DND-41 (cell line): Measurements from ENCODE around the gene DVL2.

ENCODE experiments used
- ATAC-seq: fragments of 200-7000 bp; cut with Tn5 transposase; 3 replicates; pipeline ENCODE4 v1.9.1; 2021; ENCODE audit warnings: low read depth; ENCODE audit not compliant: insufficient read depth
- DNase-seq: peaks from one replicate; pipeline ENCODE4 v3.0.0-alpha.2; 2020
- H2AFZ ChIP-seq: 2 replicates; pipeline ENCODE4 v1.6.0; 2012; ENCODE audit warnings: low read depth, low read length
- H3K27ac ChIP-seq: 2 replicates; pipeline ENCODE4 v1.5.1; 2012; ENCODE audit warnings: low read length, inconsistent platforms
- H3K27me3 ChIP-seq: fragments of 200-600 bp; sonication (generic); 2 replicates; pipeline ENCODE4 v1.6.0; 2012; ENCODE audit warnings: low read length, mild to moderate bottlenecking, inconsistent platforms; ENCODE audit not compliant: insufficient read depth, poor library complexity
- H3K36me3 ChIP-seq: 2 replicates; pipeline ENCODE4 v1.5.1; 2012; ENCODE audit warnings: low read length, inconsistent platforms; ENCODE audit not compliant: insufficient read depth
- H3K4me1 ChIP-seq: 2 replicates; pipeline ENCODE4 v1.5.1; 2012; ENCODE audit warnings: mild to moderate bottlenecking, low read length; ENCODE audit not compliant: insufficient read depth
- H3K4me2 ChIP-seq: 2 replicates; pipeline ENCODE4 v1.6.0; 2012; ENCODE audit warnings: mild to moderate bottlenecking, moderate library complexity, low read length, inconsistent platforms; ENCODE audit not compliant: insufficient read depth
- H3K4me3 ChIP-seq, 2 experiments: fragments of 200-600 bp in 1 of 2; shearing (Covaris generic) in 1 of 2; 2 replicates each; pipeline ENCODE4 v1.5.1; 2012 to 2016; ENCODE audit warnings: inconsistent platforms in 2 of 2, low read length in 2 of 2, mild to moderate bottlenecking in 2 of 2, low read depth in 1 of 2, moderate library complexity in 1 of 2
- H3K79me2 ChIP-seq: 2 replicates; pipeline ENCODE4 v1.6.0; 2012; ENCODE audit warnings: low read length, inconsistent platforms; ENCODE audit not compliant: insufficient read depth
- H3K9ac ChIP-seq: 2 replicates; pipeline ENCODE4 v1.6.0; 2012; ENCODE audit warnings: low read depth, mild to moderate bottlenecking, inconsistent platforms, low read length, moderate library complexity
- H3K9me3 ChIP-seq: 2 replicates; pipeline ENCODE4 v1.5.1; 2012; ENCODE audit warnings: low read length, moderate library complexity, mild to moderate bottlenecking, inconsistent platforms; ENCODE audit not compliant: insufficient read depth, severe bottlenecking
- H4K20me1 ChIP-seq: 2 replicates; pipeline ENCODE4 v1.6.0; 2012; ENCODE audit warnings: low read length; ENCODE audit not compliant: insufficient read depth
- EZH2 ChIP-seq: IDR thresholded peaks from 3 replicates; pipeline ENCODE4 v1.6.1; 2012; ENCODE audit warnings: borderline replicate concordance, low read depth, mild to moderate bottlenecking, moderate library complexity, low read length, inconsistent platforms; ENCODE audit not compliant: severe bottlenecking
- TF ChIP-seq, protein P1 (sequence below): IDR thresholded peaks from 2 replicates; pipeline ENCODE4 v1.5.1; 2012; ENCODE audit warnings: borderline replicate concordance, low read length, moderate library complexity, mild to moderate bottlenecking; ENCODE audit not compliant: poor library complexity, severe bottlenecking; ENCODE audit errors: extremely low read depth

DVL2 gene

DNA sequence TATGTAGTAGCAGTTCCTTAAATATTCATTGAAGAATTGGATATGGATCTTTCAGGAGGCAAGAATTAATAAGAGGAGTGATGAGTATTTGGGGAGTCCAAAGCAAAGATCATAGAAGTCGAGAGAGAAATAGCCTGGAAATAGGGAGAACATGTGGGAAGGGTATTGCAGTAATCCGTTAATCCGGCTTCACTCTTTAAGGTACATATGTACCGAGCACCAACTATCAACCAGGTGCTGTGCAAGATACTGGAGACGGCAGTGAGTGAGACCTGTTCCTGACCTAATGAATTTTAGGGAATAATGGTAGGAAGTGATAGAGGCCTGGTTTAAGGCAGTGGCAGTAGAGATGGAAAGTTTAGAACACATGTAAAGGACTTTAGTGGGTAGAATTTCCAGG, 18.8 kb upstream of the DVL2 start:
- Histone ChIP-seq H4K20me1 (peaks cover 25% of the 10 kb centered on the region), H3K27ac (peak overlapping the region; percentile 97), H3K36me3 (peaks cover 47% of the 10 kb centered on the region), H3K9ac (peak overlapping the region; percentile 88), H2AFZ (peak overlapping the region; percentile 85; the same call in 1 of the 2 replicates), H3K4me3 (peak overlapping the region; percentile 55 to 76), H3K27me3 (no peaks in the 10 kb centered on the region), H3K79me2 (peaks cover 60% of the 10 kb centered on the region), H3K4me2 (peak overlapping the region; percentile 79), H3K9me3 (no peaks in the 10 kb centered on the region), H3K4me1 (peaks cover 43% of the 10 kb centered on the region)
- ATAC-seq = no peak
- TF ChIP-seq, protein P1, sequence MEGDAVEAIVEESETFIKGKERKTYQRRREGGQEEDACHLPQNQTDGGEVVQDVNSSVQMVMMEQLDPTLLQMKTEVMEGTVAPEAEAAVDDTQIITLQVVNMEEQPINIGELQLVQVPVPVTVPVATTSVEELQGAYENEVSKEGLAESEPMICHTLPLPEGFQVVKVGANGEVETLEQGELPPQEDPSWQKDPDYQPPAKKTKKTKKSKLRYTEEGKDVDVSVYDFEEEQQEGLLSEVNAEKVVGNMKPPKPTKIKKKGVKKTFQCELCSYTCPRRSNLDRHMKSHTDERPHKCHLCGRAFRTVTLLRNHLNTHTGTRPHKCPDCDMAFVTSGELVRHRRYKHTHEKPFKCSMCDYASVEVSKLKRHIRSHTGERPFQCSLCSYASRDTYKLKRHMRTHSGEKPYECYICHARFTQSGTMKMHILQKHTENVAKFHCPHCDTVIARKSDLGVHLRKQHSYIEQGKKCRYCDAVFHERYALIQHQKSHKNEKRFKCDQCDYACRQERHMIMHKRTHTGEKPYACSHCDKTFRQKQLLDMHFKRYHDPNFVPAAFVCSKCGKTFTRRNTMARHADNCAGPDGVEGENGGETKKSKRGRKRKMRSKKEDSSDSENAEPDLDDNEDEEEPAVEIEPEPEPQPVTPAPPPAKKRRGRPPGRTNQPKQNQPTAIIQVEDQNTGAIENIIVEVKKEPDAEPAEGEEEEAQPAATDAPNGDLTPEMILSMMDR = no peak
- TF ChIP-seq EZH2 = no peak
- DNase-seq = no peak

DNA sequence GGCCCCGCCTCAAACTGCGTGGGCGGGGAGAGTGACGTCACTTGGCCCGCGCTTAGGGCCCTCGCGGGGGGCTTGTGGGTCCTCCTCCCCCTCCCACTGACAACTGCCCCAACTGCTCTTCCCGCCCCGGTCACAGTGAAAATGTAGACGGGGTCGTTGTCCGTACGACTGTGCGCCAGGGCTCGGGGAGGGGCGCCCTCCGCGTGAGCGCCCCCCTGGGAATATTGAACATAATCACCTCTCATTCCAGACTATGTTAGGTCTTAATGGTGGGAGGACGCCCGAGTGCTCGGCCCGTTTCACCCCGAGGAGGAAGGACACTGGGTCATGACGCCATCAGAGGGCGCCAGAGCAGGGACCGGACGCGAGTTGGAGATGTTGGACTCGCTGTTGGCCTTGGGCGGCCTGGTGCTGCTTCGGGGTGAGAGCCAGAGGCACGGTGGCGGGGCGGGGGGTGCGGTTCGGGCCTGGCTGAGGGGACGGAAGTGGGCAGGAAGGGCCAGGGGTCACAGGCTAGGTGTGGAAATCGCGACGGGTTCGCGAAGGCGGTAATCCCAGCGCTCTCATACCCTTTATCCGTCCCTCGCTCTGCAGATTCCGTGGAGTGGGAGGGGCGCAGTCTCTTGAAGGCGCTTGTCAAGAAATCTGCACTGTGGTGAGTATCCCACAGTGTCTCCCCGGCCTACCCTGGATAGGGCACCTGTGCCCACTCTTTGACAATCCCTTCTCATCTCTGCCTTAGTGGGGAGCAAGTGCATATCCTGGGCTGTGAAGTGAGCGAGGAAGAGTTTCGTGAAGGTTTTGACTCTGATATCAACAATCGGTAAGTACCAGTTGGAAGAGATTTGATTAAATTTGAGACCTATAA, 18.1 kb upstream of the DVL2 start, which contains the start of gene ELP5:
Gene ELP5, plus strand, starts transcription at position 40 of the 868 bp plus-strand sequence. Its CDS starts 336 bp downstream, at position 376.
- Histone ChIP-seq H3K9ac (peak within 1 kb of the TSS; percentile 88), H3K27me3 (no peaks in the 10 kb centered on the region), H2AFZ (peak within 1 kb of the TSS; percentile 86), H3K9me3 (no peaks in the 10 kb centered on the region), H3K4me2 (peak within 1 kb of the TSS; percentile 79), H3K79me2 (peaks cover 67% of the 10 kb centered on the region), H3K4me1 (peaks cover 46% of the 10 kb centered on the region), H4K20me1 (peaks cover 31% of the 10 kb centered on the region), H3K36me3 (peaks cover 46% of the 10 kb centered on the region), H3K4me3 (peak within 1 kb of the TSS; percentile 76 to 93), H3K27ac (peak within 1 kb of the TSS; percentile 97)
- ATAC-seq (peak; percentile 51), DNase-seq (peak; percentile 88)
- TF ChIP-seq, protein P1 = peak; percentile 63
- TF ChIP-seq EZH2 = no peak

DNA sequence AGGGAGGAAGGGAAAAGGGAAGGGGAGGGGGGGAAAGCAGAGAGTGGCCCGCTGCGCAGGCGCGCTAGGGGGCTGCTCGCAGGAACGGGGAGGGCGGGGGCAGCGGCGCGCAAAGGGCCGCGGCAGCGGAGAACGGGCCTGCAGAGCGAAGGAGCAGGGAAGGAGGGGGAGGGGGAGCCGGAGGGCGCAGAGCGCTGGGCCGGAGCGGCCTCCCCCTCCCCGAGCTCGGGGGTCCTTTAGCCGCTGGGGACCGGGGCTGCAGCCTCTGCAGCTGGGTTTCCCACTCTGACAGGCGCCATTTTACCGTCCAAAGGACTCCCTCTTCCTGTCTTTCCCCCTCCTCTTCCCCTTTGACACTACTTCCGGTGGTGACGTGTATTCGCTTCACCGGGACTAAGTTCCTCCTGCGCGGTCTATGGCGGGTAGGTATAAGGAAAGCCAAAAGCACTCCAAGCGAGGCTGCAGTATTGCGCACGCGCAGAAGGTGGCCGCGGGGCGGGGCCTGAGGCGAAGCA, 17.4 kb upstream of the DVL2 start, which contains the start of gene CTDNEP1:
Gene CTDNEP1, minus strand, starts transcription at position 74 of the 515 bp plus-strand sequence. CDS start 438 bp downstream, outside the sequence.
- peak within 1 kb of the TSS; percentile 76 to 93 for H3K4me3 ChIP-seq
- DNase-seq (peak; percentile 98), ATAC-seq (peak; percentile 94)
- peaks cover 48% of the 10 kb centered on the region for H3K4me1 ChIP-seq
- H3K36me3 ChIP-seq = peaks cover 44% of the 10 kb centered on the region
- no peaks in the 10 kb centered on the region for H3K9me3 ChIP-seq
- H3K9ac ChIP-seq = peak within 1 kb of the TSS; percentile 88
- H3K27me3 ChIP-seq = no peaks in the 10 kb centered on the region
- H3K27ac ChIP-seq = peak within 1 kb of the TSS; percentile 97
- peaks cover 38% of the 10 kb centered on the region for H4K20me1 ChIP-seq
- TF ChIP-seq, protein P1 = no peak
- TF ChIP-seq EZH2 = no peak
- H3K79me2 ChIP-seq = peaks cover 74% of the 10 kb centered on the region
- H2AFZ ChIP-seq = peak within 1 kb of the TSS; percentile 86
- H3K4me2 ChIP-seq = peak within 1 kb of the TSS; percentile 79
